Stimulated activated CD8-positive, alpha-beta memory T cell treated with anti-CD3 and anti-CD28 coated beads, Interleukin-7, amount 100 ng/mL, for 1 hour (primary cell): ENCODE data around the gene PXMP4.

ENCODE experiments used
- DNase-seq, 2 donors: peaks; one replicate each; pipeline ENCODE4 v3.0.0-alpha.2; 2020; ENCODE audit warnings: low read depth in 2 of 2

PXMP4 gene

DNA sequence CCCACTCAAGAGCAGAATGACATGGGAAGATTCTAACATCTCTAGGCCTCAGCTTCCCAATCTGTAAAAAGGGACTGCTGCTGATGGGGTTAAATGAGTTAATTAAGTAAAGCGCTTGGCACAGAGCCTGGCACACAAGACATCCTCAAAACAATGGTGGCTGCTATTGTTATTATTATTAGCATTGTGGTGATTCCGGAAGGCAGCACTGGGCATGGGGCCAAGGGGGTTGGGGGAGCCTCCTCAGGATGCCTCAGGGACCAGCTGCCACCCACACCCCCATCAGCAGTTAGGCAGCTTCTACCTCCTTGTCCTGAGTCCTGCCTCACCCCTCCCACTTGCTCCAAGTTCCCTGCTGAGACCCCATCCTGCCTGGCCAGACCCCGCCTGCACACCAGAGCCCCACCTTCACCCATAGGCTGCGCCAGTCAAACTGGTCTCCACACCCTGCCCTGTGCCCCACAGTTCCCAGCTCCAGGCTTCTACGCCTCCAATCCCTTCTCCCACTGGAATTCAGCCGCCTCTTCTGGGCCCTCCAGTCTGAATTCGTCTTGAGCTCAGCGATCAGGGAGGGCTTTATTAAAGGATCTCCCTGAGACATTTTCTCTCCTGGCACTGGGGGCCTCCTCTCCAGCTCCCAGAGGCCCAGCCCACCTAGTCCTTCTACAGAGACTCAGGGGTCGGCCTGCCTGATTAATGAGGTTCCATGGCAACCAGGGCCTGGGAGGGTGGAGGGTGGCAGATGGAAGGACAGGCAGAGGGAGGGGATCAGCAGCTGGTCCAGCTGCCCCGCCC, 35.4 kb downstream of the PXMP4 start:
- no peak for DNase-seq

DNA sequence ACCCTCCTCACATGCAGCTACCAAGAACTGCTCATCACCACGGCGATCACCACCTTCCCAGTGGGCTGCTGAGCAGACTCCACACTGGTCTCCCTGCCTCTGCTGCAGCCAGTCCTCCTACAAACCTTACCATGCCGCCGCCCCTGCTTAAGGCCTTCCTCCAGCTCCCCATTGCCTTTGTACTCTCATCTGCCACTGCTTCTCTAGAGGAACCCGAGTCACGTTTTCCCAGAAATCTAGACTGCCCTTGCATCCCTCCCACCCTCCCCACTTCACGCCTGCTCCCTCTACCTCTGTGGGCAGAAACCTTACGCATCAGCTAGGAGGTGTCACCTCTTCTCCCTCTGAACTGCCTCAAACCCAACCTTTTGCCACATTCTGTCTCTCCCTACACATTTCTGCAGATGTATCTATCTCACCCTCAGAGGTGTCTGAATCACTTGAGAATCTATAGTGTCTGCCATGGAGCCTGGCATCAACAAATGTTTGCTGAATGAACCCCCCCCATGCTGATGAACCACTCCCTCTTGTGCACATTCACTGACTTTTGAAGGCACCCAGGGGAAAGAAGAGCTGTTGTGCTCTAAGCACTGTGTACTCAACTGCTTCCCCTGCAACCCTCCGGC, 38.3 kb downstream of the PXMP4 start:
- DNase-seq, result no peak

GRCh38 chr20:33681288-33681687, 38.8 kb downstream of the PXMP4 start:
- DNase-seq, result no peak

GRCh38 chr20:33680686-33681085, 39.4 kb downstream of the PXMP4 start:
- DNase-seq, result no peak

GRCh38 chr20:33679758-33680485, 40.2 kb downstream of the PXMP4 start:
- no peak for DNase-seq

- no peak for DNase-seq
Measured at GRCh38 chr20:33677991-33678702, 42.0 kb downstream of the PXMP4 start.

DNA sequence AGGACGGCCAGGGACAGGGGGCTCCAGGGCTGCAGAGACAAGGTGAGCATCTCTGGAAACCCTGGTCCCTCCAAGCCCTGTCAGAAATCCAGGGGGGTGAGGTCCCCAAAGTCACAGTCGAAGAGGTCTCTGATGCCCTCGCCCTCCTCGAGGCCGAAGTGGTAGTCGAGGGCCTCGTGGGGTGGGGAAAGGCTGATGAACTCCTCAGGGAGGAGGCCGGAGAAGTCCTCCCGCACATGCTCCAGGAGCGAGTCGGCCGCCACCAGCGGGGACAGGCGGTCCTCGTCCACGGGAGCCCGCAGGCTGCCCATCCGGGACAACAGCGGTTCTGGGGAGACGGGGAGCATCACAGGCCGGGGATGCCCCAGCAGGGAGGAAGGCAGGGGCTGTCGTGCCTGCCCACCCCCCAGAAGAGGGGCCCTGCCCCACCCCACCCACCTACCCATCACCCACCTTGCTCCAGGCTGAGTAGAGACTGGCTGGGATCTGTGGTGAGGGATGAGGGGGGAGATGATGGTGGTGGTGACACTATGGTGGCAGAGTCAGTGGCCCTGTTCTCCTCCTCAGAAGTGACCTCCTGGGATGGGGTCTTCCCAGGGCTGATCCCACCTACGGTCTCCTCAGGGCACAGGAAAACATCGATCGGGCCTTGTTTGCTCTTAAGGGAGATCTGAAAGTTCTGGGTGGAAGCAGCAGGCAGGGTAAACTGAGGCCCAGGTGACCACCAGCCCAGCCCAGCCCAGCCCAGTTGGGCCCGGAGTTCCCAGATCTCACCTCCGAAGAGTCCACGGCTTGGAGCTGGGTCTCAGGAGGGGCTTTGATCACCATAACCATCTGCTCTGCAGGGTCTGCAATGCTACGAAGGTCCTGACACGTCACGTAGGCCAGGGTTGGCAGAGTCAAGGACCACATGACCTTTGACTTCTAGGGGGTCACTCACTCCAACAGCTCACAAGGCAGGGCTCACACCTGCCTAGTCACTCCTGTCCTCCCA, 43.2 kb downstream of the PXMP4 start:
- no peak for DNase-seq

DNA sequence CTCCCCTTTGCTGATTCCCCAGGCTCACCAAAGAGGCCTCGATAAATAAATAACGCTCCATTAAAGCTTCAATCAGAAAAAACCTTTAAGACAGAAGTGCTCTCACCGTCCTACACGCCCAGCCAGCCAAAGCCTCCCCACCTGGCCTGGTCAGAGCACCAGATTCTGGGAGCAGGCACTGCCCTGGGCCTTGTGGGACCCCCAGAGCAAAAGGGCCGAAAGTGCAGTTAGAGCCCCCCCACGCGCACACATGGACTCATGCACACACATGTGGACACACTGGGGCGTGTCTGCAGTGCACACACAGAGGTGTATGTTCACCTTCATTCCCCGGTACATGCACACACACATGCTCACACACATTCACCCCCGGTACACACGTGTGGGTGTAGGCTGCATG, 44.0 kb downstream of the PXMP4 start:
- DNase-seq, result no peak

DNA sequence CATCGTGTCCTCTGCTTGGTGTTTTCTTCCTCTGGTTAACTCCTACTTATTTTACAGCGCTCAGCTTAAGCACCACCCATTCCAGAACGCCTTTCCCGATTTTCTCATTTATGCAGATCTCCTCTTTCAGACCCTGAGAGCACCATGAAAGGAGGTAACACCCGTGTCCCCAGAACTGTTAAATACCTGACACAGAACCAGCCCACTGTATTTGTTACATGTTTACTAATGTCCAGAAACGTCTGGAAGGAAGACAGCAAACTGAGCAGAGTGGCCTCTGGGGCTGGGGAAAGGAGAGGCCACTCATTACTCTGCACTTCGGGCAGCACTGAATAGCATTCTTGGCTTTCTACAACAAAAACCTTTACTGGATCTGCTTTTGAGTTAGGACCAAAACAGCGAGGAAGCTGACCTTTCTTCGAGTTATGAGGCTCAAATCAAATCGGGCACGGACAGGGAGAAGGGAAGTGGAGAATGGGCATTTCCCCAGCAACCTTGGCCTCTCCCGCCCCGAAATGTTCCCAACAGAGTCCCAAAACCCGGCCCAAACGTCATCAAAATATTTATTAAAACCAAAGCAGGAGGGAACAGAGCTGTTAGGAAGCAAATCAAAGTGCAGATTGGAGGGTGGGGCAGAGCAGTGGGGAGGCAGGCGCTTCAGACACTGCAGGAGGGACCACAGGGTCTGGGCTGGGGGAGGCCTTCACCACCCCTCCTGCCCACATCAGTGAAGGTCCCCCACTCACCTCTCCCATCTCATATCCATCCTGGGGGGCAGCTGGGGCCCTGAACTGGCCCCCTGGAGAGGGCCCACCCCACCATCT, 44.8 kb downstream of the PXMP4 start:
- no peak for DNase-seq

DNA sequence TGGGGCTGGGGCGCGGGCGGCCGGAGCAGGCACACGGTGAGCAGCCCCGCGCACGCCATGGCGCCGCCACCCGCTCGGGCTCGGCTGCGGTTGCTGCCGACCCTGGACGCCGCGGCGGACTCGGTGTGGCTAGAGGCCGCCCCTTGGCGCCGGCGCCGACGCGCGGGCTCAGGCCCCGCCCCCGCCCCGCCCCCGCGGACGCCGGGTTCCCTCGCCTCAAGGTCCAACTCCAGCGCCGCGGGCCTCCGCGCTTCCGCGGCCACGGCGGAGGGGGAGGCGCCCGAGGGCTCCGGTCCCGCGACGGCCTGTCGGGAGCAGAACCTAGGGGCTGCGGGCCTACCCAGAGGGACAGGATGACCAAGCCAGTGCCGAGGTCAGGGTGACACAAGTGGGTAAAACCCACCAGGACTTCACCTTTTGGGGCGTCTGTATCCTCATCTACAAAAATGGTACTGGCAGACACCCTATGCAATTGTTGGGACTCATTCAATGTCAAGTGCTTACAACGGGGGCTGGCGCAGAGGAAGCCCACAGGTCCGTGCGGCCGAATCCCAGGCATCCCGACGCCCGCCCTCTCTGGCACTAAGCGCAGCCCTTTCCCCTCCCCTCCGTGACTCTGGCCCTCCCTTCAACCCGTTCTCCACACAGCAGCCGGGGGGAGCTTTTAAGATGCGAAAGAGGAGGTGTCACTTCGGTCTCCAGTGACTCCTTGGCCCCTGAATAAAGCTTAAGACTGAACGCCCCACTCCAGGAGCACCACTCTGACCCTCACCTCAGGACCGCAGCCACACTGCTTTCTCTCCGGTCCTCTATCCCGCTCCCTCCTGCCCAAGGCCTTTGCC, 45.6 kb downstream of the PXMP4 start, which contains the start of gene NECAB3:
Gene NECAB3, minus strand, starts transcription at position 135 of the 842 bp plus-strand sequence. Its CDS starts 76 bp downstream, at position 59.
- DNase-seq, result peak in 1 of 2 donors; percentile 24

- DNase-seq, result no peak
Measured at GRCh38 chr20:33673410-33674293, 46.5 kb downstream of the PXMP4 start.

DNA sequence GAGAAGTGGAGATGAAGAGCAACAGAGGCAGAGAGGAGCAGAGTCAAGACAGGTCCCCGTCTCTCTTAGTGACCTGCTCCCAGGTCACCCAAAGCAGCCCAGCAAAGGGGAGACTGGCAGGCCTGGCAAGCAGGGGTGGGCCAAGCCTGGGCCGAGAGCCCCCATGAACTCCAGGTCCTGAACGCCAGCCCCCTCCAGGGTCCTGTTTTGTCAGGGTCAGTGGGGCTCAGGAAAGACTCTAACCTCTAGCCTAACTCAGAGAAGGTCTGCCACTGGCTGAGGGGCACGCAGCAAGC, 47.0 kb downstream of the PXMP4 start:
- no peak for DNase-seq

DNA sequence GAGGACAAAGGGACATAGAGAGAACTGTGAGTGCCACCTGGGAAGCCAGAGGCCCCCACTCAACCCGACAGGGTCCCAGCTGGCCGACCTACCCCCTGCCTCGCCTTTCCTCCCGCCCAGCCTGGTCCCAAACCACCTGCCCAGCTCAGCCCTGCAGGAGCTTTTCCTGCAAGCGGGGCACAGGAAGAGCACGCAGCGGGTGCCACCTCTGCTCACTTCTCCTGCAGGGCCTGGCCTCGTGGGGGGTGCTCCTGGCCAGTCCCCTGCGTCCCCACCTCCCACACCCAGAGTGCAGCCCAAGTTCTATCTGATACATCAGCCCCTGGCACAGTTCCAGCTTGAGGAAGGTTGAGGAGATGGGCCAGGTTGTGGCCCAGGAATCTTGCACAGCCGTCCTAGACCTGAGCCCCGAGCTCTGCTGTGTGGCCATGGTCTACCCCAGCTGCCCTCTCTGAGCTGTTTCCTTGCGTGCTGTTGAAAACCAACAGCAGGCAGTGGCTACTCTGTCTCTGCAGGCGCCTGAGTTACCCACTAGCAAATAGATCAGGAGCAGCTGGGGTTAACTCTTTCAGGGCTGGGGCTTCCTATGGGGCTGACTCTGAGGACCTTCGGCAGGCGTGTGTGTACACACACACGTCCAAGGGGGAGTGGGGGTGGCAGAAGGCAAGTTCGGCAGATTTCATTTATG, 47.5 kb downstream of the PXMP4 start:
- DNase-seq, result no peak

DNA sequence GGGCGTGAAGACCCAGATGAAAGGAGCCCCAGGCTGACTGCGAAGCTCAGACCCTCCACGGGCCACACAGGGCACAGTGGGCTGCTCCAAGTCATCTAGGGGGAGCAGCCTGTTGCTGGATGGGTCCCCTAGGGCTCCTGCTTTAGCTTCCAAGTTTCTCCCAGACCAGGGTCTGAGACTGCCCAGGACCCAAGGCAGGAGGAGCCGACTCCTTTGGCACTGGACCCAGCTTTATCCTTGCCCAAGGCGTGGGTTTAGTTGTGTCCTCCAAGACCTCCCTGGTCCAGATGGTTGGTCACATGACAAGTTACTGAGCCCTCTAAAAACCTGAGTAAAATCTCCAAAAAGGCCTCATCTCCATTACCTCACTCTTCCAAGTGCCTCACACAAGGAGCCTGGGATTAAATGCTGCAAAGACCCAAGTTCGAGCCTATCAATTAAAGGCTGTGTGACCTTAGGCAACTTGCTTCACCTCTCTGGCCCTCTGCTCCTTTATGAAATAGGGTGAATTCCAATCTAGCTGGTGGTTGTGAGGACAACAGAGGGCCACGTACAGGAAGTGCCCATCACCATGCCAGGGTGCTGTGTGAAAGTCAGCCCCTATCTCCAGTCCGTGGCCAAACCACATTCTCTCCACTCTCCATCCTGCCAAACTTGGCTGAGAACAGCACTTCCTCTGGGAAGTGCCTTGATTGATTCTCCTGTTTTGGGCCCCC, 48.4 kb downstream of the PXMP4 start:
- no peak for DNase-seq

DNA sequence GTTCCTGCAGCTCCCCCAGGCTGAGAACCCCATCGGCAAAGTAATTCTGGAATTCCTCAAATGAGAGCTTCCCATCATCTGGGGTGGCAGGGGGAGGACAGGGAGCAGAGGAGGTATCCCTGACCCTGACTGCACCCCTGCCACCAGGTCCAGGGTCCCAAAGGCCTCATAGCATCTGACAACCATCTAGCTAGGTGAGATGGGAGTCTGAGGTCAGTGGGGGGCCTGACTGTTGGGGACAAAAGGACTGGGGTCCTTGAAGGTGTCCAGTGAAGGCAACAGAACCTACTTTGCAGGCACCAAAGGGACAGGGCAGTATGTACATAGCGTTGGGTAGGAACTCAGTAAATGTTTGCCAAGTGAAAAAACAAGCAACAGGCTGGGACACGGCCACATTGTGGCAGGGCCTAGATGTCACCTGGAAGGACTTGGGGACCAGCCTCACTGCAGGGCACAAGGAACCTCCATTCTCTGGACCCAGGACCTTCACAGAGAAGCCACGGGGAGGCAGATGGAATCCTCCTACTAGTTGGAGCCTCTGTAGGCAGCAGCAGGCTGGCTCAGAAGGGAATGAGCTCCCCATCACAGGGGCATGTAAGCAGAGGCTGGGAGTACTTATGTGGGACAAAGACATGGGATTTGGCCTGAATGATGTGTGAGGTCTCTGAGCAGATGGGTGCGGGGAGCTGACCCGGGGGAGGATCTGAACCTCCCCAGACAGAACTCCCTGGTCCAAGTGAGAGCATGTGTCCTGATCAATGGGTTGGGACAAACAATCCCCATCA, 49.2 kb downstream of the PXMP4 start:
- DNase-seq, result no peak
